K562 (cell line): ENCODE results near the gene PELI3. TPM values are rescaled to one million over a fixed set of nuclear protein-coding genes. Genes with fewer than 3 reads are reported as not detected.

Experiments used
- ATAC-seq: fragments of 200-7000 bp; cut with Tn5 transposase; 3 replicates; pipeline ENCODE4 v1.9.1; 2020; ENCODE audit warnings: moderate library complexity
- BruUV-seq: library from RNA; stranded (reverse); fragments of 400-500 nt; replicated peaks from 2 replicates; lab custom pipeline; 2021; lab: Mats Ljungman, UMichigan
- CTCF ChIA-PET: fragments of 300-600 bp; formaldehyde crosslinking; extraction: SDS; loops from one replicate; lab custom pipeline; 2021; ENCODE audit warnings: low intra/inter-chr PET ratio; lab: Yijun Ruan, JAX
- POLR2A ChIA-PET: fragments of 300-600, 350-650 bp; sonication (Branson Sonifier 250); formaldehyde crosslinking; extraction: SDS; loops from one replicate; lab custom pipeline; 2021; ENCODE audit warnings: antibody characterized with exemption, inconsistent platforms; lab: Yijun Ruan, JAX
- DNase-seq, 4 experiments: peaks; one replicate each; pipeline versions ENCODE4 v3.0.0 to v3.0.0-alpha.2; 2011 to 2018; ENCODE audit warnings: low spot score in 3 of 4, mixed read lengths in 3 of 4; ENCODE audit errors: extremely low read depth in 1 of 4
- FAIRE-seq: peaks from 2 replicates; lab custom pipeline; 2011; peaks lifted over from hg19 to GRCh38; lab: Jason Lieb, UNC
- H2AFZ ChIP-seq: 2 replicates; pipeline ENCODE4 v1.6.0; 2011; ENCODE audit warnings: low read depth, low read length, control low read depth, inconsistent platforms
- H3K27ac ChIP-seq: fragments of 200-600 bp; 3 replicates; pipeline ENCODE4 v1.8.0; 2011; ENCODE audit warnings: low read depth, mild to moderate bottlenecking, control low read depth, inconsistent platforms, low read length, moderate library complexity, mixed read lengths; ENCODE audit errors: extremely low read depth
- H3K27me3 ChIP-seq, 2 experiments: fragments of 300-600 bp in 1 of 2; 2 replicates in 1 of 2; 3 replicates in 1 of 2; pipeline versions ENCODE4 v1.6.0 to v1.8.0; 2011; ENCODE audit warnings: inconsistent platforms in 2 of 2, low read length in 2 of 2, mild to moderate bottlenecking in 1 of 2, mixed read lengths in 1 of 2, moderate library complexity in 1 of 2; ENCODE audit not compliant: control insufficient read depth in 2 of 2, insufficient read depth in 2 of 2
- H3K36me3 ChIP-seq: fragments of 300-600 bp; 3 replicates; pipeline ENCODE4 v1.8.0; 2011; ENCODE audit warnings: mild to moderate bottlenecking, low read length, inconsistent platforms; ENCODE audit not compliant: control insufficient read depth, insufficient read depth
- H3K4me1 ChIP-seq, 2 experiments: fragments of 200-600 bp in 1 of 2; replicated peaks in 1 of 2; 2 replicates in 1 of 2; 3 replicates in 1 of 2; pipeline versions ENCODE4 v1.5.1 to v1.8.0; 2011; ENCODE audit warnings: inconsistent platforms in 2 of 2, low read length in 2 of 2, mild to moderate bottlenecking in 1 of 2, mixed read lengths in 1 of 2, moderate library complexity in 1 of 2; ENCODE audit not compliant: control insufficient read depth in 2 of 2, insufficient read depth in 2 of 2
- H3K4me2 ChIP-seq: 2 replicates; pipeline ENCODE4 v1.6.1; 2011; ENCODE audit warnings: low read length, control low read depth, inconsistent platforms, mixed read lengths; ENCODE audit not compliant: insufficient read depth
- H3K4me3 ChIP-seq: fragments of 200-600 bp; sonication (generic), shearing (Covaris generic); 2 replicates; pipeline ENCODE4 v1.5.1; 2016; ENCODE audit warnings: control low read depth, inconsistent platforms
- H3K79me2 ChIP-seq: fragments of 200-600 bp; 3 replicates; pipeline ENCODE4 v1.8.0; 2011; ENCODE audit warnings: low read length, inconsistent platforms; ENCODE audit not compliant: control insufficient read depth, insufficient read depth
- H3K9ac ChIP-seq, 2 experiments: 2 replicates each; pipeline versions ENCODE4 v1.6.0 to v1.6.1; 2011; ENCODE audit warnings: low read depth in 2 of 2, low read length in 2 of 2, control low read depth in 1 of 2, inconsistent platforms in 1 of 2, mild to moderate bottlenecking in 1 of 2, mixed read lengths in 1 of 2; ENCODE audit not compliant: insufficient read depth in 1 of 2
- H3K9me1 ChIP-seq: one replicate; pipeline ENCODE4 v1.6.0; 2011; ENCODE audit warnings: inconsistent platforms, mild to moderate bottlenecking, low read length, moderate library complexity; ENCODE audit not compliant: control insufficient read depth, insufficient read depth
- H3K9me3 ChIP-seq: replicated peaks from 2 replicates; pipeline ENCODE4 v1.5.1; 2011; ENCODE audit warnings: low read depth, low read length, inconsistent platforms; ENCODE audit not compliant: control insufficient read depth, insufficient read depth
- H4K20me1 ChIP-seq: replicated peaks from 2 replicates; pipeline ENCODE4 v1.6.1; 2011; ENCODE audit warnings: low read length, inconsistent platforms, mixed read lengths; ENCODE audit not compliant: control insufficient read depth, insufficient read depth
- BRF1 ChIP-seq: IDR thresholded peaks from 3 replicates; pipeline ENCODE4 v1.6.1; 2011; ENCODE audit warnings: borderline replicate concordance, mild to moderate bottlenecking; ENCODE audit not compliant: insufficient read length; ENCODE audit errors: extremely low read depth
- ETS2 ChIP-seq: IDR thresholded peaks from 2 replicates; pipeline ENCODE4 v1.6.1; 2016; ENCODE audit warnings: borderline replicate concordance, missing genetic modification characterization, mild to moderate bottlenecking, moderate library complexity, missing compliant biosample characterization; ENCODE audit not compliant: poor library complexity, severe bottlenecking
- FOS ChIP-seq: IDR thresholded peaks from 3 replicates; pipeline ENCODE4 v1.6.1; 2011; ENCODE audit not compliant: insufficient read length; ENCODE audit errors: extremely low read depth
- NFIC ChIP-seq: fragments of 450-650 bp; IDR thresholded peaks from 2 replicates; pipeline ENCODE4 v1.6.1; 2017; ENCODE audit warnings: mild to moderate bottlenecking, inconsistent platforms
- THRA ChIP-seq: fragments of 450-650 bp; IDR thresholded peaks from 2 replicates; pipeline ENCODE4 v1.6.1; 2017; ENCODE audit warnings: mild to moderate bottlenecking, moderate library complexity
- ZNF311 ChIP-seq: fragments of 250-450 bp; sonication (Bioruptor Pico); IDR thresholded peaks from 2 replicates; pipeline ENCODE4 v1.4.0; 2020; ENCODE audit warnings: mild to moderate bottlenecking, moderate library complexity
- ZNF764 ChIP-seq: fragments of 250-450 bp; sonication (Bioruptor Pico); IDR thresholded peaks from 2 replicates; pipeline ENCODE4 v1.4.0; 2020; ENCODE audit warnings: low read depth, mild to moderate bottlenecking, moderate library complexity
- WGBS: fragments of 100-300 bp; shearing (Covaris generic); methylation state at CpG from one replicate; pipeline ENCODE4 v1.1.6; 2016; ENCODE audit warnings: low coverage, mixed read lengths; ENCODE audit not compliant: insufficient coverage; ENCODE audit errors: missing lambda C conversion rate; 5-methylcytosine and 5-hydroxymethylcytosine counted together
- in situ Hi-C: fragments of 300-500 bp; cut with MboI; formaldehyde crosslinking; loops from 4 replicates; pipeline ENCODE4 v1.15.0; 2018; ENCODE audit warnings: inconsistent platforms, mixed read lengths
- intact Hi-C: fragments of 100-400 bp; cut with micrococcal nuclease; formaldehyde crosslinking; loops from 2 replicates; pipeline ENCODE4 v1.14.2; 2022
- polyA plus RNA-seq, 8 experiments: library from polyadenylated mRNA; depleted of rRNA in 4 of 8; stranded (reverse) in 5 of 8; unstranded in 3 of 8; fragments of >200 nt; fragmentation: Nextera tagmentation in 2 of 8; fragmentation: Illumina TruSeq in 1 of 8; extraction: Ambion mirVana in 2 of 8; extraction: Trizol in 1 of 8; gene quantifications; 2 replicates each; pipeline versions ENCODE4 v1.2.1 to v1.2.3, GENCODE V29; 2011 to 2014; ENCODE audit warnings: inconsistent platforms in 1 of 8, missing spikeins in 1 of 8
- total RNA-seq, 7 experiments: library from RNA; depleted of rRNA in 6 of 7; stranded (reverse); fragments of >200 nt in 6 of 7; fragmentation: Illumina TruSeq in 2 of 7; extraction: Trizol in 2 of 7; gene quantifications; 2 replicates each; pipeline versions ENCODE4 v1.2.1 to v1.2.3, GENCODE V29; 2011 to 2021; ENCODE audit warnings: low replicate concordance in 1 of 7

PELI3 gene
- total and polyA plus RNA-seq, 9 of the 15 experiments (the other 6 are each of a cell fraction or from before 2014, with no cell fraction given) = 0.17 to 4.2 (median 1.9) TPM

GRCh38 chr11:66492161-66492865, 25.6 kb downstream of the PELI3 start:
- DNase-seq = no peak
- POLR2A ChIA-PET = interaction anchor here (0.7 to 1.8 kb wide), 4 partner anchors 9 to 148 kb away, joined by 3 to 8 read pairs (median 3); partner anchors contain the start of gene DPP3
- H3K27ac ChIP-seq = no peak overlapping the region

DNA sequence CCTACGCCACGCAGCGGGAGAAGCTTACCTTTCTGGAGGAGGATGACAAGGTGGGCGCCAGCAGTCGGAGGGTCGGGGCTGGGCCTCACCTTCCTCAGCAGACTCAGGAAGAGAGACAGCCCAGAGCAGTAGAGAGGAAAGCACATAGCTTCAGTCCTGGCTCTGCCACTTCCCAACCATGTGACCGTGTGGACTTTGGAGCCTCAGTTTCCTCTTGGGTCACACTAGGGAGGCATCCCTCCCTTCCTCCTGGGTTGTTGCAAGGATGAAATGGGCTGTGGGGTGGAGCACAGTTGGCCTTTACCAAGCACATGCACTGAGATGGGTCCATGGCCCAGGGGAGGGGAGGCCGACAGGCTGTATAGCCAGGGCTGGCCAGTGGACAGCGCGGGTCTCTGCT, 26.4 kb downstream of the PELI3 start:
- Histone ChIP-seq H4K20me1 (0 out of 2 replicates have a peak, but pooled peaks cover 2% of the 10 kb centered on the region), H3K9ac (peak overlapping the region in 1 of 2 experiments; percentile 79; a peak in 2 of 4 replicates), H3K36me3 (peaks cover 55% of the 10 kb centered on the region; the same call in 2 of the 3 replicates), H3K4me2 (no peak overlapping the region), H3K4me1 (peaks cover 0 to 30% of the 10 kb centered on the region in 2 experiments; a peak in 3 of 5 replicates), H3K9me3 (no peaks in the 10 kb centered on the region), H3K9me1 (no peaks in the 10 kb centered on the region), H3K27me3 (no peaks in the 10 kb centered on the region), H3K4me3 (no peak overlapping the region), H2AFZ (no peak overlapping the region), H3K79me2 (no peaks in the 10 kb centered on the region), H3K27ac (no peak overlapping the region)
- FAIRE-seq (no peak), DNase-seq (no peak), ATAC-seq (no peak)
- WGBS = 84% methylated on average over 7 of the region's 10 CpGs
- in situ Hi-C loops = no loop called here
- BruUV-seq = no TSS peak
- ChIA-PET POLR2A (interaction anchor here (0.5 to 1.1 kb wide), 4 partner anchors 8 to 152 kb away, joined by 3 read pairs; no protein-coding TSS in a partner anchor), CTCF (no interaction called here)
- intact Hi-C loops = no loop called here
- no peak for TF ChIP-seq FOS
- no peak for TF ChIP-seq ZNF764
- TF ChIP-seq BRF1 = no peak
- TF ChIP-seq ZNF311 (CRISPR knock-in tag) = no peak
- TF ChIP-seq THRA = no peak

More at GRCh38 chr11:66492161-66492865, 25.6 kb downstream of the PELI3 start:
- H3K9me3 ChIP-seq = no peaks in the 10 kb centered on the region
- peak overlapping the region in 1 of 2 experiments; percentile 66; a peak in 2 of 4 replicates for H3K9ac ChIP-seq
- WGBS = 63% methylated on average over 5 of the region's 10 CpGs
- 0 out of 2 replicates have a peak, but pooled peaks cover 2% of the 10 kb centered on the region for H4K20me1 ChIP-seq
- no peaks in the 10 kb centered on the region for H3K27me3 ChIP-seq
- in situ Hi-C loops (no loop called here), intact Hi-C loops (no loop called here)
- H3K4me3 ChIP-seq = no peak overlapping the region
- CTCF ChIA-PET = no interaction called here
- no TSS peak for BruUV-seq
- no peaks in the 10 kb centered on the region for H3K9me1 ChIP-seq
- TF ChIP-seq ETS2 (tag) = no peak
- peak; percentile 71 for TF ChIP-seq NFIC
- H3K36me3 ChIP-seq = peaks cover 61% of the 10 kb centered on the region; the same call in 2 of the 3 replicates
- ATAC-seq (no peak), FAIRE-seq (no peak)
- no peaks in the 10 kb centered on the region for H3K79me2 ChIP-seq
- H3K4me2 ChIP-seq = no peak overlapping the region
- no peak overlapping the region for H2AFZ ChIP-seq
- peaks cover 0 to 30% of the 10 kb centered on the region in 2 experiments; a peak in 3 of 5 replicates for H3K4me1 ChIP-seq
